Measurements from ENCODE around the gene PLCB4.

Gene PLCB4

DNA sequence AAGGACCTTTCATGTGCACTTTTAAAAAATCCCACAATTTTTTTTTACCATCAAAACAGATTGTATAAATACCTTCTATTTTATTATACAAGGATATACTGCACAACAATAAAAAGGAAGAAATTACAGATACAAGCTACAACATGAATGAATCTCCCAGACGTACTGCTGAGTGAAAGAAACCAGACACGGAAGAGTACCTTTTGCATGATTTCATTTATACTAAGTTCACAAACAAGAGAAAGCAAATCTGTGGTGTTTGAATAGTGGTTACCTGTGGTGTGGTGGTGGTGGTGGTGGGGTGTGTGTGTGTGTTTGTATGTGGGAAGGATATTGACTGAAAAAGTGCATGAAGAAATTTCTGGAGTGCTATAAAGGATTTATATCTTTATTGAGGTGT lies 6.8 kb upstream of the PLCB4 start:
- DNase-seq = no peak

DNA sequence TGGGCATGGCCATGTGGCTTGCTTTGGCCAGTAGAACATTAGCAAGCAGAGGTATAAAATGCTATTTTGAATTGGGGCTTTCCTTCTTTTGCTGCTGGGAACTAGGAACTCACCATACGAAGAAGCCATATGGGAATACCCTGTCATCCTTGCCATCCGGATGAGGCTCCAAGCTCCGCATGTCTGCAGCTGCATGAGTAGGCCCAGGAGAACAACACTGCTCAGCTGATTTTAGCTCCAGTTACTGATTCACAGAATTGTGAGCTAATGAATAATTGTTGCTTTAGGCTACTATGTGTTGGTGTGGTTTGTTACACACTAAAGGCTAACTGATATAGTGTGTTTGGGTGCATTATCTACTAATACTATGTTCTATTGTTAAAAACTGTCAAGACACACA lies 2.7 kb upstream of the PLCB4 start:
- DNase-seq = no peak

DNA sequence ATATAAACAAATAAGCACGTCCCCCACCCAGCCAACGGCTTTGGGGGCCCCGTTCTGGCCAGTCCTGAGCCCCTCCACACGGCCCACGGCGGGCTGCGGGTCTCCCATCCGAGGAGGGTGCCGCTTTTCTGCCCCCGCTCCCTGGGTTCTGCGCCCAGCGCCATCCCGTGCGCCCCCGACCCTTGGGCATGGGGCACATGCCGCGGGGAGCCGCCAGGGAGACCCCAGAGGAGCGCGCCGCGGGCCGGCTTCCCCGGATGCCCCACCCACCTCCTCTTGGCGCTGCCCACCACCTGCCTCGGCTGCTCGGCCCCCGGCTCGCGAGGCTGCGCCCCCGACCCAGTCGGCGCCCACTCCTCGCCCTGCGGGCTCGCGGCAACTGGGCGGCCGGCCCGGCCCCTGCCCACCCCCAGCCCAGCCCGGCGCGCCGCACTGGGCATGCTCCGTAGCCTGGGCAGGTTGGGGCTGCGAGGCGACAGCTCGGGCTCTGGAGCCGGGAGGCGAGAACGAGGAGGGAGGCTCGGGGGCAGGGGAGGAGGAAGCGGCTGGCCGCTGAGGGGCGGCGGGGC lies 570 bp upstream of the PLCB4 start:
- no peak for DNase-seq

DNA sequence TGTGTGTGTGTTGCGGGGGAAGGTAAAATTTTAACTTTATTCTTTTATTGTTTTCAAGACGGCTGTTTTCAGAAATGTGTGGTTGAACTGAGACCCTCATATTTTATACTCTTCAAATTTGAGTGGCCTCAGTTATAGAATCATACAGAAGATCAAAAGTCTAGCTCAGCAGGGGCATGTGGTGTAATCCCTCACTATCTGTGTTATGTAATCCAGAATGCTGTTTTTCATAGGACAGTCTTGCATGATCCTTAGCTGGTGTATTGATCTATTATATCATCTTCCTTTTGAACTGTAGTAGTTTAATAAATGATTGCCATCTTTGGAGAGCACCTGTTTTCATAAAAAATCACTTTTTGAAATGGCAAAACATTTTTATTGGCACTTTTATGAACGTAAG lies 1.4 kb downstream of the PLCB4 start:
- no peak for DNase-seq

DNA sequence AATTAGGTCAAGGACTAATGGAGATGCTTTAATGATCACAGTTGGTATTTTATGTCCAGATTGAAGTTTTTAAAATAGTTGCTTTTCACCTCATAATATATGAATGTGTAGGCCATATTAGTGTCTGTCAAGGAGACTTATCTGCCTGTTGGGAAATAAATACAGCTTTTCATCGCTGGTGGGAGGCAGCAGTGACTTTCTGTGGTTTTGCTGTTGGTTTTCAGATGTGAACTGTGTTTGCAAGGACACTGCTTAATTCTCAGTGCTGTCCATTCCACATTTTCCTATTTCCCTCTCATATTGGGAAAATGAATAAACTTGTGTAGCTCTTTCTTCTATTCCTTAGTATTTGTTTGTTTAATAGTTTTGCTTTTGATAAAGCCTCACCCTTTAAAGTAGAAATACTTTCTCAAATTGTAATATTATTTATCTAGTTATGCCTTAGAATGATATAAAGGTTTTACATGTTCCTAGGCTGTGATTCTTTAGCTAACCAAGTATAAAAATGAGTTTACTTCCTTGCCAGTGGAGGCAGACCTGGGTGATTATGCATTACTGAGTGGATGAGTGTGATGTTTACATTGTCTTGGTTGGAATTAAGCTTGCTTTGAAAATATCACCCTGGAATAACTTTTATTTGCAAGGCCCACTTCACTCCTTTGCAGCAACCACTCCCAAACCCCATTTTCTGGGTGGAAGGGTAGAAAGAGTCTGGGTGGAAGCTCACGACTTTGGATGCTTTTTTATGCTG lies 3.3 kb downstream of the PLCB4 start:
- DNase-seq = no peak

DNA sequence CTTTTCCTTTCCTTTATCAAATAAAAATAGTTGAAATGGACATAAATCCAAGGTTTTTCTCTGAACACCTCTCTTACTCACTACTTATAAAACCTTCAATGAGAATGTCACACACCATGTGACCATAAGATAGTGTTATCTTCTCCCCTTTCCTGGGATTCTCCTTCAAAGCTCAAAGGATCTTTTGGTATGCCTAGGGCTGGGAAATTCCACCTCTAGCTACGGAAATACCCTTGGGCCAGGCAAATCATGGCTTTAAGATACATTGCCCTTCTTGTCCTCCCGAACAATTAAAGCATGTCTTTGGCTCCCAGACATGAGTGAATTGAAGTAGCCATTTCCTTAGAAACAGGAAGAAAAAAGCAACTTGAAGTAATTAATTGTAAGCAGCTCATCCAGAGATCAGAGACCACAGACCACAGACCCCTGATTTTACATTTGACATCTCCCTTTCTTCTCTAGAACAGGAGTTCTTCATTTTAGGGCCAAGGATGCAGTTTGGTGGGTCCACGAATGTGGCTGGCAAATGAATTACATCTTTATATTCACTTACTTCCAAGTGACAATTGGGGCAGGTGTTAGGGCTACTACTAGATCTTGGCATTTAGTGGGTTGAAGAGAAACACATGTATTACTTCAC lies 4.1 kb downstream of the PLCB4 start:
- no peak for DNase-seq

DNA sequence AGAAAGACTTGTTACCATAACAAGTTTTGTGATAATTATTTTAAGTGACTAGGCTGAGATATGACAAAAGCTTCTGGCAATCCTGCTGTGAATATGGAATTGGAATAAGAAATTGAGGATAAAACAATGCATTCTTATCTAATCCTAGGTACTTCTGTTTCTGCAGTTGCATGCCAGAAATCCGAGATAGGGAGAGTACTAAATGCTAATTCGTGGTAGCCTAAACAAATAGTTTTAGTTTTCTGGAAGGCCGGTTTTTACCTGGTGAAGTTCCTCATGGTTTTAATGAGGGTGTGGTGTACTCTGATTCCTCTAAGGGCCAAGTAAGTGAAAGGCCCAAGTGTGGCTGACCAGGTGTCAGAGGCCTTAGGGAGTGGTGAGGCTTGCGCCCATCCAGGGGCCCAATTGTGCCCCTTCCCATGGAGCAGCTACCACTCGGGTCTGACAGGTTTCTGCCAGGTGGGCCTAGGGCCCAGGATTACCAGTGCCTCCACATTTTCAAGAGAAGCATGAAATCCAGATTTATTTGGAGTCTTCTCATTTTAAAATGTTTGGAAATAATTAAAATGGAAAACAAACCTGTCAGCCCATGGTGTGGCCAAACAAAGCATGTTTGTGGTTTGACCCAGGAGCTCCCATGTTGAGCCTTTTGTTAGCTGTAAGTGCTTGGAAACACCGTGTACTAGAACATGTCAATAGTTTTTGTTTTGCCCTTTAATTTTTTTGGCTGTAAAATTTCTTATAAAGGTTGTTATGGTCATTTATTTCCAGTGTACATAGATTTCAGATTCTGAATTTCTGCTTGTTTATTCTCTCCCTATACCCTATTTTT lies 6.6 kb downstream of the PLCB4 start:
- DNase-seq = no peak

DNA sequence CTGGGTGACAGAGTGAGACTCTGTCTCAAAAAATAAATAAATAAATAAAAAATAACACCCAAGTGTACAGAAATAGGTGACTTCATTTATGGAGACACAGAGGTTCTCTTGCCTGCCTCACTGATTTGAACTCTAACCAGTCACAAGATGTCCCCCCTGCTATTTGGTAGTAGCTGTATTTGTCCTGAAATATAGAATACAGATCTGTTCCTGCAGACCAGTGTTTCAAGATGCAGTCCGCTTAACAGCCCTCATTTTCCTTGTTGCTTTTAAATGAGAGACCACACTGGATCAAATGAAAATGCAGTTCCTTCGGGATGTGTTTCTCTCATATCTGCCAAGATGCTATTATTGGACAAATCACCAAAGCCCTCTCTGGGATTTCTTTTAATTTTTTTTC lies 7.6 kb downstream of the PLCB4 start:
- no peak for DNase-seq

DNA sequence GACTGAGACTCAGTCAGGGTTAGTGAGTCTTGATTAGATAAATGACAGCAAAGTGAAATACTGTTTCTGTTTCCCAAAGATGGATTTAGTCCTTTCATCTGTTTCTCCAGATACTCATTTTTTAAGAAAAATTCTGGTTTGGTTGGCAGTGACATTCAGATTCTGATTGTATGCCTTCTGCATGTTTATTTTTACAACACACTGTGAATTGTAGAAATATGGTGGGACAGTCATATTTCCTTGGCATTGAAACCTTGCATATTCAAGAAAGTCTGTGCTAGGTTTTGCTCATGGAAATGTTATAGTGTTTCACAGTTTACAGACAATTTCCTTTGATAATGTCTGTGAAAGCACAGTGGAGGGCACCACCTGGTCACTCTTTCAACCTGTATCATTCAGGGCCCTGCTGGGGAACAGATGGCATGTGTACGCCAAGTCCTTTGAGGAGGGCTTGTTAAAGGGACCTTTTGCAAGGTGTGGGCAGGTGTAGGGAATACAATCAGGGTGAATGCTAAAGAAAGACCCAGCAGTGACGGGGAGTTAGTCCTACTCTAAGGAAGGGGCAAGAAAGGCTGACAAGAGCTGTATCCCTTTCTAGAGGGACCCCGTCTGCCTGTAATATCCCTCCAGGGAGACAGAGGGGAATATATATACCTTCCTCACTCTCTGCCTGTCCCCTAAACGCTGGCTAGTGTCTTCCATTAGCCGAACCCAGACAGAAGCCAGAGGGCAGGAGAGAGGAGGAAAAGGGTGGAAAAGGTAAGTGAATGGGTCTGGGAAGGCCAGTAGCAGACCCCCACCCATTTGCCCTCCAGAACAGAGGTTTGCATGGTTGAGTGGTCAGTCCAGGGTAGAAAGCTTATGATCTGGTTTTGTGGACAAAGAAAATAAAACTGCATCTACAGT lies 10.2 kb downstream of the PLCB4 start:
- DNase-seq = no peak

DNA sequence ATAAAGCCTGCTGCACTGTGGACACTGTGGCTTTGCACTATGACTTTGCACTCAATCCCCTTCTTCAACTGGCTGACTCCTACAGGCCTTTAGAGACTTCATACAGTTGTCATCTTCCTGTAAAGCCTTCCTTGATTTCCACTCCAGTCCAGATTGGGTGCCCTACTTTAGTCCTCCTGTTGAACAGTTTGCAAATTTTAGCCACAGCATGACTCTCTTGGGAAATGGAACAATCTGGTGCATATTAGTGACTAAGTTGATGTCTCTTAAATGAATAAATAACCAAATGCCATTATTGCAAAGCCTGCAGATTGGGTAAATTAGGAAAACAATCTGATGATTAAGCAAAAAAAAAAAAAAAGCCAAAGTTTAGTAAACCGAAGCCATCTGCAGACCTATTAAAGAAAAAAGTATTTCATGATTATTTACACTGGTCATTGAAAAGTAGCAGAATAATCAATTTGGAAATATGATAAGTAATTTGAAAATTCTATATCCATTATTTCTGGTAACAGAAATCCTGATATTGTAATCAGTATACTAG lies 12.6 kb downstream of the PLCB4 start:
- DNase-seq = no peak

DNA sequence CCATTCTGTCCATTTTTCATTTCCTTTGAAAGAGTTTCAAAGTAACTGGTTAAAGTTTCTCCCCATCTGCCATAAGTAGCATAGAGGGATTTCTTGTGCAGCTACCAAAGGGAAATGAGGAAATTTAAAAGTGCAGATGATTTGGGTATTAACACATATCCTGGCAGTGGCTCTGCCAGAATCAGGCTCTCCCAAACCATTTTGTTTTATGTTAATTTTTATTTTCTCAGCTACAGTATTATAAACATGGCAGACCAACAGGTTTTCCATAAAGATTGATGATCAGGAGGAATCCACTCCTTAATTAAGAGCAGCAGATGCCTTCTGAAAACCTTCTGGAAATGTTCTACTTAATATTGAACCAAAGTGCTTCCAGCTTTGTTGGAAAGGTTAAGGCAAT lies 13.9 kb downstream of the PLCB4 start:
- DNase-seq = no peak

DNA sequence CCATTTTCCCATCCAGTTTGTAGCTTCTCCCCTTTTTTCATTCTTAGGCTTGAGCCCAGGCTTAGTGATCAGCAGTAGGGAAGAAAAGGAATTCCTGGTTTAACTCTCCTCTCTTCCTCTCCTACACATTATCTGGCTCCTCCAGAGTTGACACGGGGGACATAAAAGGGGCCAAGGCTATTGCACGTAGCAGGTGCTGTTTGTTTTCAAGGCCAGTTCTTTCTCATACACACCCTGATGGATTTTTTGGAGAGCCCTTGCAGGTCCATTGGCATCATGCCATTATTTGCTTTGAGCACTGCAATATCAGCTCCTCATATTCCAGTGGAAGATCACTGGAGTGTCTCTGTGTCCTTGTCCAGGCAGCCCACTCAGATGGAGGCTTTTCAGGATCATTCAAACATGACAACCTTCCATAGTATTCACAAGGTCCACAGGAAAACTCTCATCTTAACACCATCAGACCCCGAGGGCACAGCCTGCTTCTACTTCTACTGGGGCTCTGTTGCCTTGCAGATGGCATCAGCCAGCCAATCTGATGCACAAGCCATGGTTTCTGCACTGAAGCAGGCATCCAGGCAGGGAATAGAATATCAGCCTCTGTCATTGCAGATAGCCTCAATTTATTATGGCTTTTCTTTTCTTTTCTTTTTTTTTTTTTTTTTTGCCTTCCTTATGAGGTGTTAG lies 18.8 kb downstream of the PLCB4 start:
- no peak for DNase-seq

DNA sequence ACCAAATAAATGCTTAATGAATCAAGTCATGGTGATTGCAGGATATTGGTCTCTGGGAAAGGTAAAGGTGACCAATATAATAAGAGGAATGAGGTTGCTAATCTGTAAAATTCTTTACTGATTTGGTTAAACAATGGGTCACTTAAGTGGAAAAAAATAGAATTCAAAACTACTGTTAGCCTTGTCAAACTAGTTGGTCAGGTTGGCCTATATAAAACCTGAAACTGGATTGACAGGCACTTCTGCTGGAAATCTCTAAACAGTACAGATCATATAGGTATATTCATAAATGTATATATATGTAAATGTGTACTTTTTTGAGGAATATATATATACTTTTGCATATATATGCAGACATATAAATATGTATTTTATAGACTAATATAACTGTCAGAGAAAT lies 19.7 kb downstream of the PLCB4 start:
- DNase-seq = no peak

DNA sequence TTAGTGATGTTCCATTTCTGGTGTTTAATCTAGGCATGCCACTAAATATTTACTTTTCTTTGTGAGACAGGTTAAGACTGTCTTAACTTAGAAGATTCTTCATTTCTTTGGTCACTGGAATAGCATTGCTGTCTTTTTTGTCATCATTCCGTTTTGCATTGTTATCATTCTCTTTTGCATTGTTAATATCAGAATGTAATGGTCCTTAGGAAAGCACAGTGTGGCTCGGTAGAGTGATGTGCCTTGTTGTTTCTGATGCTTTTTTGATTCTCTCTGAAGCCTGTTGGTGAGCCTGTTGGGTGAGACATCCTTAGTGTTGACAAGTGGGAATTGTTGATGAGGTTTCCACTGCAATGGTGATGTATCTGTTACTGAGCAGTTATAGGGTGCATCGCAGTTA lies 23.2 kb downstream of the PLCB4 start:
- DNase-seq = no peak

DNA sequence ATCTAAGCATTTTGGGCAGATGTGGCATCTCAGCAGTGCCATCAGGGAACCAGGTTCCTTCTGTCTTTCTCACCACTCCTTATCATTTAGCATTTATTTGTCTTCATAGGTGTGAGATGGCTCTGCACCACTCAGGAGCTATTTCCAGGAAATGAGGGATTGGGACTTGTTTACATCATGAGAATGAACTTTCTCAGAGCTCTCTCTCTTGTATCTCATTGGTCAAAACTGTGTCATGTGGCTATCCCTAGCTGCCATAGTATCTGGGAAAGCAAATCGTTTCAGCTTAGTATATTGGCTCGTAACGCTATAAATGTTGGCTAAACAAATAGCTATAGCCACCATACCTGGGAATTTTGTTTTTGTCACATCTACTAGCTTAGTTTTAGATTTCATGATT lies 23.8 kb downstream of the PLCB4 start:
- no peak for DNase-seq

DNA sequence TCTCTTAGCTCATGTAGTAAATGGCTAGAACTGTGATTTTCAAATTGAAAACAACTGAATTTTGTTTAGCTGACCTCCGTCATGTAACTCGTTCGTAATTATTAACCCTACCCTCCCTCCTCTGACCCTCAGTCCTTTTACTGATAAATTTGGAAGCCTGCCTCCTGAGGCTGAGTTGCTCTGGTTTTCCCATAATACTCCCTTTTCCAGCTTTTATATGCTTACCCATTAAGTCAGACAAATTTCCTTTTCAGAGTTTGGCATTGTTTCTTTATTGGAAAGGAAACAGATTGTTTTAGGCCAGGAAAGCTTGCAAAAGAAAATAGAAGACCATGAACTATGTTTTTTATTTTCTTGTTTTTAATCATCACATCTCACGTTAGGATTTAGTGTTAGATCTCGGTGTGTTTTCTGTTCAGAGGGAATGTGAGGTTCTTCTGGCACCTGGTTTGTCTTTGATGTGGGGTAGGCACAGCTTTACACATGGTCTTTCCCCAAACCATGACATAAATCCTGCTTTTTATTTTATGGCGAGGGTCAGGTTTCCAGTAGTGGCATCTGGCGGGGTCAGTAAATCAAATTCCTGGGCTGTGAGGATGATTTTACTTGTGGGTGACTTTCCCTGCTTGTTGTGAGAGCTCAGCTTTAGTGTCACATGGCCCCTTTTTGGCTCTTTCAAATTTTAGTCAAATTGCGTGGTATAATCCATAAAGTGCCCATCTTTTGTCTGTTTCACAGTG lies 24.5 kb downstream of the PLCB4 start:
- no peak for DNase-seq

DNA sequence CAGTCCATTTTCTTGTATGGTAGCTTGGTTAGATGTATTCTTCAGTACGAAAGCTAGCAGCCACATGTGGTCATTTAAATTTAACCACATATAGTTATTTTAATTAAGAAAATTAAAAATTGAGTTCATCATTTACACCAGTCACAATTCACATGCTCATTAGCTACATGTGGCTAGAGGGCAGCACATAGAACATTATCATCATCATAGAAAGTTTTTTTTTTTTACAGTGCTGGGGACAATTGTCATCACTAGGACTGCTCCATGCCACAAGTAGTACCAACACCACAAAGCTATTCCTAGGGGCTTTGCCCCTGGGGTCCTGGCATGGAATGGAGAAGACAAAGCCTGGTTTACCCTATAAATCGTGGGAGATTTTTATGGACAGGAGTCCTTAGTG lies 30.5 kb downstream of the PLCB4 start:
- DNase-seq = no peak

DNA sequence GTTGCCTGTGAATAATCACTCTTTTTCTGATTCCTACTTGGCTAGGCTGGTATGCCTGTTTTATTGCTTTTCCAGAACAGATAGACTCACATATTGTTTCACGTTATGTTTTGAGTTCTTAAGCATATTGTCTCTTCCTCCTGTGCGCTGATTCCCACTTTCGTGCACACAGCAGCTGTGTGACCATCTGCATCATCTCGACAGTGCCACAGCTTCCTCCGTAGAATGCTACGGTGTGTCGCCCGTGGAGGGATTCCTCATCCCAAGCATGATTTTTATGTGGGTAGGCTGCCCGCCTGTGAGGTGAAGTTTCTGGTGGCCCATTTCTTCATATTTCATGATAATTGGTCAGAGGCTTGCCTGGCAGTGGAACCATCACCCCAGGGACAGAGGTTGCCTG lies 31.8 kb downstream of the PLCB4 start:
- no peak for DNase-seq

DNA sequence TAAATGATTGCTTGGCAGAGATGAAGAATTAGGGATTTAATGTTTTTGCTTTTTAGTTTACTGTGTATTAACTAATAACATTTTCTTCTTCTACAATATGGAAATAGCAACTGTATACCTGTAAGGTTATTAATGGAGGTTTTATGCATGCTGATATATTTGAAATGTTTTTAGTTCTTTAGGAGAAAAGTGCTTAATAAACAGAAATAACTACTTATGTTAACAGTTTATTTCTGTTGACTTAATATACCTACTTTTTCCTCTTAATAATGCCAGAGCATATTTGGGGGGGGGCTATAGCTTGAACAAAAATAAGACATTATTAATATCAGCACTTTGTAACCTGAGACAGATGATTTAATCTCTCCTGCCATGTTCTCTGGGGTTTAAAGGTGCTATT lies 33.6 kb downstream of the PLCB4 start:
- DNase-seq = no peak

DNA sequence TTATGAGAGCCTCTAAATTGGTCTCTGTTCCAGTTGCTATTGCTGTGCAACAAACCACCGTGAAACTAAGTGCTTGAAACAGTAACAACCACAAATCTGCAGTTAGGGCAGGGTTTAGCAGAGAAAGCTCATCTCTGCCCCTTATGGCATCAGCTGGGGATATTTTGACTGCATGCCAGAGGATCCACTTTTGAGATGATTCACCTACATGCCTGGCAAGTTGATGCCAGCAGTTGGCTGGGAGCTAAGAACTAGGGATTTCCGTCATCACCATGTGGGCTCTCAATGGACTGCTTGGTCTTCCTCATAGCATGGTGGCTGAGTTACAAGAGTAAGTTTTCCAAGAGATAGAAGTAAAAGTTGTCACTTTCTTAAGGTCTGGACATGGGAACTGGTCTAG lies 35.1 kb downstream of the PLCB4 start:
- DNase-seq = no peak

DNA sequence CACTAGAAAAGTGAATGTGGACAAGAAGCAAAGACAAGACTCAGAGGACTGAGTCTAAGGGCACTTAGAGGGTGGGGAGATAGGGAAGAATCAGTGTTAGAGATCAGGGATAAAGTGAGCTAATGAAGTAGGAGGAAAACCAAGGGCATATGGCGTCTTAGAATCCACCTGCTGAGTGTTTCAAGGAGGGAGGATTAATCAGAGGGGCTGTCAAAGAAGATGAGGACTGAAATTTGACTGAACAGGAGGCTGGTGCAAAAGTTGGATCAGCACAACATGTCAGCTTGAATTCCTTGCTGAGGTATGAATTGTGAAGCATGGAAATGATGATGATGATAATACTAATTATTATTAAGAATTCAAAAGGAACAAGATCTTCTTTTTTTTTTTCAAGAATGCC lies 39.4 kb downstream of the PLCB4 start:
- no peak for DNase-seq

All from stimulated activated CD4-positive, alpha-beta T cell treated with anti-CD3 and anti-CD28 coated beads, Interleukin-2, amount 100 ng/mL, for 24 hours (primary cell).